ENCODE measurements around the gene CCDC78. TPM values are rescaled to one million over a fixed set of nuclear protein-coding genes. Genes with fewer than 3 reads are reported as not detected.

CCDC78 gene
- total and polyA plus RNA-seq, 2 of the 13 experiments (the other 11 are each of a cell fraction or from before 2014, with no cell fraction given): 0.53 to 1.5 TPM

GRCh38 chr16:725041-725376 lies 1.2 kb downstream of the CCDC78 start:
- intact Hi-C loops (cut with micrococcal nuclease; ENCODE audit: unreplicated experiment) (no loop called here), in situ Hi-C loops (cut with HindIII; ENCODE audit: extremely low pct_ligation_motif_present, low pct_unique_long_range_greater_than_20kb) (no loop called here)
- CTCF ChIA-PET (ENCODE audit: low intra/inter-chr PET ratio, low total read pairs): no interaction called here
- no peak overlapping the region for H2AFZ ChIP-seq (ENCODE audit: low read length)
- no peaks in the 10 kb centered on the region for H3K9me3 ChIP-seq (ENCODE audit: low read length)
- no peak overlapping the region for H3K27ac ChIP-seq (ENCODE audit: extremely low read length, insufficient read depth, low read length)
- H3K4me3 ChIP-seq (replicated peaks in 1 of 3; ENCODE audit: insufficient read depth in 1 of 3, low read depth in 2 of 3, low read length in 3 of 3): no peak overlapping the region
- H3K27me3 ChIP-seq (ENCODE audit: control insufficient read depth in 1 of 2, insufficient read depth in 2 of 2, low read length in 2 of 2): peaks cover 0 to 3% of the 10 kb centered on the region in 2 experiments; a peak in 1 of 5 replicates
- peaks cover 23% of the 10 kb centered on the region for H3K4me1 ChIP-seq (ENCODE audit: insufficient read depth, low read length)
- no peaks in the 10 kb centered on the region for H3K79me2 ChIP-seq (ENCODE audit: insufficient read depth, low read length)
- no TSS peak for BruUV-seq (replicated peaks)
- no peaks in the 10 kb centered on the region for H4K20me1 ChIP-seq (ENCODE audit: insufficient read depth, low read length)
- no peak overlapping the region for H3K9ac ChIP-seq (ENCODE audit: insufficient read depth, low read depth, low read length)
- no peak overlapping the region for H3K4me2 ChIP-seq (ENCODE audit: low read depth, low read length)
- TF ChIP-seq AGO2 (optimal IDR thresholded peaks at IDR 0.05; ENCODE audit: low read depth, low read length) (peak; percentile 67), POLR2A (IDR thresholded peaks at IDR 0.05; ENCODE audit: insufficient read depth in 1 of 2, low read depth in 2 of 2, low read length in 2 of 2) (0 out of 4 replicates have a peak, but pooled peaks of 1 of the 2 experiments have one; percentile 17), CSRNP1 (CRISPR knock-in tag; IDR thresholded peaks at IDR 0.05) (no peak), ZSCAN20 (CRISPR knock-in tag; IDR thresholded peaks at IDR 0.05; ENCODE audit: borderline replicate concordance) (no peak), AGO1 (IDR thresholded peaks at IDR 0.05; ENCODE audit: low read depth, low read length, poor library complexity, severe bottlenecking) (peak; percentile 52)
- 49% methylated on average over 6 of the region's 7 CpGs for WGBS (ENCODE audit: low lambda C conversion rate)
- no peak for FAIRE-seq
- no peak for ATAC-seq
- POLR2A ChIA-PET: interaction anchor here (2.2 to 2.6 kb wide), 2 partner anchors 9 to 16 kb away, joined by 7 to 14 read pairs; partner anchors contain the start of gene CIAO3
- H3K36me3 ChIP-seq (replicated peaks in 1 of 2; ENCODE audit: control insufficient read depth in 1 of 2, insufficient read depth in 2 of 2, low read length in 2 of 2): no peaks in the 10 kb centered on the region
- DNase-seq (ENCODE audit: low spot score): no peak
